ENCODE data around the gene EFHB. TPM values are rescaled to one million over a fixed set of nuclear protein-coding genes. Genes with fewer than 3 reads are reported as not detected.

EFHB gene
- total and polyA plus RNA-seq, 2 of the 13 experiments (the other 11 are each of a cell fraction or from before 2014, with no cell fraction given) = 0.15 to 0.42 TPM

DNA sequence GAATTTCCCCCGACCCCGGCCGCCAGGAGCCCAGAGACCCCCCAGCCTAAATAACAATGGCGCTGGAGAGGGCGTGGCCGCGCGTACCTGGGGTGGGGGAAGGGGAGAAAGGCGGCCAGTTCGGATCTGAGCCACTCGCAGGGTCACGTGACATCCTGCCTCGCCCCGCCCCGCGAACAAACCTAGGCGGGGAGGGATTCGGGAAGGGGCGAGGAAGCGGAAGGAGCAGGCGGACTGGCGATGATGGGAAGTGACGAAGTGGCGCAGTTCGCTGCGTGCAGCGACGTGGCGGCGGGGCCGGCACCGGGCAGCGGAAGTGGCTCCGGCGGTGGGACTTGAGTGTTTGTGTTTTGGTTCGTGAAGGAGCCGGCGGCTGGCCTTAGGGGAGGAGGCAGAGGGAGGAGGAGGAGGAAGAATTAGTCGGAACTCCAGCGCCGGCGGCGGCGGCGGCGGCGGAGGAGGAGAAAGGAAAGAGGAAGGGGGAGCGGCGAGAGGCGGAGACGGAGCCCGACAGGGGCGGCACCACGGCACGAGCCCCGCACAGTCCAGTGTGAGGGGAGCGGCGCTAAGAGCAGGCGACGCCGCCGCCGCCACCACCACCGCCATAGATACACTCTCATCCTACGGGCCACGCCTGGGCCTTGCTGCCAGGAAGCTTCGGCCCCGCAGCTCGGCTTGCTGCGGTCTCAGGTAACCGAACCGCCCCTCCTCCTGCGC lies 13.0 kb upstream of the EFHB start, which contains the start of gene RAB5A (continued):
- TF ChIP-seq ZMAT3 (CRISPR knock-in tag; conservative IDR thresholded peaks at IDR 0.05) (no peak), ZNF737 (CRISPR knock-in tag; IDR thresholded peaks at IDR 0.05; ENCODE audit: borderline replicate concordance) (no peak), RELA (CRISPR knock-in tag; IDR thresholded peaks at IDR 0.05) (peak; percentile 49; the same call in 1 of the 2 replicates), NFYB (CRISPR knock-in tag; IDR thresholded peaks at IDR 0.05) (peak; percentile 59), WIZ (CRISPR knock-in tag; IDR thresholded peaks at IDR 0.05) (no peak), ZFY (CRISPR knock-in tag; IDR thresholded peaks at IDR 0.05) (peak; percentile 83), SALL2 (CRISPR knock-in tag; IDR thresholded peaks at IDR 0.05) (no peak), ZNF33B (CRISPR knock-in tag; IDR thresholded peaks at IDR 0.05) (no peak; the same call in none of the 2 replicates), POLR2AphosphoS5 (IDR thresholded peaks at IDR 0.05; ENCODE audit: low read depth, low read length) (peak; percentile 73), ZEB1 (IDR thresholded peaks at IDR 0.05; ENCODE audit: insufficient replicate concordance, low read depth) (peak; percentile 86), ZNF263 (CRISPR knock-in tag; IDR thresholded peaks at IDR 0.05) (peak; percentile 56; the same call in 1 of the 2 replicates), ZNF569 (CRISPR knock-in tag; IDR thresholded peaks at IDR 0.05; ENCODE audit: borderline replicate concordance) (no peak), ZNF547 (CRISPR knock-in tag; IDR thresholded peaks at IDR 0.05) (0 out of 2 replicates have a peak, but pooled peaks have one; percentile 2), HCFC1 (IDR thresholded peaks at IDR 0.05; ENCODE audit: low read depth, low read length) (peak; percentile 43; the same call in 1 of the 2 replicates), SIN3A (IDR thresholded peaks at IDR 0.05; ENCODE audit: borderline replicate concordance, low read depth, low read length) (peak; percentile 39; the same call in 1 of the 2 replicates), ZFYVE20 (CRISPR knock-in tag; IDR thresholded peaks at IDR 0.05; ENCODE audit: borderline replicate concordance, low read depth) (no peak), ZNF703 (CRISPR knock-in tag; IDR thresholded peaks at IDR 0.05; ENCODE audit: borderline replicate concordance) (no peak), RFX3 (CRISPR knock-in tag; IDR thresholded peaks at IDR 0.05) (no peak), ZFX (CRISPR knock-in tag; IDR thresholded peaks at IDR 0.05; ENCODE audit: low read depth) (no peak)
- TF ChIP-seq, protein P1, sequence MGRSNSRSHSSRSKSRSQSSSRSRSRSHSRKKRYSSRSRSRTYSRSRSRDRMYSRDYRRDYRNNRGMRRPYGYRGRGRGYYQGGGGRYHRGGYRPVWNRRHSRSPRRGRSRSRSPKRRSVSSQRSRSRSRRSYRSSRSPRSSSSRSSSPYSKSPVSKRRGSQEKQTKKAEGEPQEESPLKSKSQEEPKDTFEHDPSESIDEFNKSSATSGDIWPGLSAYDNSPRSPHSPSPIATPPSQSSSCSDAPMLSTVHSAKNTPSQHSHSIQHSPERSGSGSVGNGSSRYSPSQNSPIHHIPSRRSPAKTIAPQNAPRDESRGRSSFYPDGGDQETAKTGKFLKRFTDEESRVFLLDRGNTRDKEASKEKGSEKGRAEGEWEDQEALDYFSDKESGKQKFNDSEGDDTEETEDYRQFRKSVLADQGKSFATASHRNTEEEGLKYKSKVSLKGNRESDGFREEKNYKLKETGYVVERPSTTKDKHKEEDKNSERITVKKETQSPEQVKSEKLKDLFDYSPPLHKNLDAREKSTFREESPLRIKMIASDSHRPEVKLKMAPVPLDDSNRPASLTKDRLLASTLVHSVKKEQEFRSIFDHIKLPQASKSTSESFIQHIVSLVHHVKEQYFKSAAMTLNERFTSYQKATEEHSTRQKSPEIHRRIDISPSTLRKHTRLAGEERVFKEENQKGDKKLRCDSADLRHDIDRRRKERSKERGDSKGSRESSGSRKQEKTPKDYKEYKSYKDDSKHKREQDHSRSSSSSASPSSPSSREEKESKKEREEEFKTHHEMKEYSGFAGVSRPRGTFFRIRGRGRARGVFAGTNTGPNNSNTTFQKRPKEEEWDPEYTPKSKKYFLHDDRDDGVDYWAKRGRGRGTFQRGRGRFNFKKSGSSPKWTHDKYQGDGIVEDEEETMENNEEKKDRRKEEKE (IDR thresholded peaks at IDR 0.05) = no peak
- TF ChIP-seq, protein P2, sequence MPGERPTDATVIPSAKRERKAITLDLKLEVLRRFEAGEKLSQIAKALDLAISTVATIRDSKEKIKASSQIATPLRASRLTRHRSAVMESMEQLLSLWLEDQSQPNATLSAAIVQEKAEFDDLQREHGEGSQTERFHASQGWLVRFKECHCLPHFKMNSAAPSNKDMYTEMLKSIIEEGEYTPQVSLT (CRISPR knock-in tag; IDR thresholded peaks at IDR 0.05; ENCODE audit: borderline replicate concordance, low read depth) = no peak
- TF ChIP-seq, protein P3, sequence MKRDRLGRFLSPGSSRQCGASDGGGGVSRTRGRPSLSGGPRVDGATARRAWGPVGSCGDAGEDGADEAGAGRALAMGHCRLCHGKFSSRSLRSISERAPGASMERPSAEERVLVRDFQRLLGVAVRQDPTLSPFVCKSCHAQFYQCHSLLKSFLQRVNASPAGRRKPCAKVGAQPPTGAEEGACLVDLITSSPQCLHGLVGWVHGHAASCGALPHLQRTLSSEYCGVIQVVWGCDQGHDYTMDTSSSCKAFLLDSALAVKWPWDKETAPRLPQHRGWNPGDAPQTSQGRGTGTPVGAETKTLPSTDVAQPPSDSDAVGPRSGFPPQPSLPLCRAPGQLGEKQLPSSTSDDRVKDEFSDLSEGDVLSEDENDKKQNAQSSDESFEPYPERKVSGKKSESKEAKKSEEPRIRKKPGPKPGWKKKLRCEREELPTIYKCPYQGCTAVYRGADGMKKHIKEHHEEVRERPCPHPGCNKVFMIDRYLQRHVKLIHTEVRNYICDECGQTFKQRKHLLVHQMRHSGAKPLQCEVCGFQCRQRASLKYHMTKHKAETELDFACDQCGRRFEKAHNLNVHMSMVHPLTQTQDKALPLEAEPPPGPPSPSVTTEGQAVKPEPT (CRISPR knock-in tag; IDR thresholded peaks at IDR 0.05; ENCODE audit: low read depth) = no peak
- TF ChIP-seq, protein P4, sequence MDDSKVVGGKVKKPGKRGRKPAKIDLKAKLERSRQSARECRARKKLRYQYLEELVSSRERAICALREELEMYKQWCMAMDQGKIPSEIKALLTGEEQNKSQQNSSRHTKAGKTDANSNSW (CRISPR knock-in tag; IDR thresholded peaks at IDR 0.05; ENCODE audit: borderline replicate concordance) = no peak
- TF ChIP-seq, protein P5, sequence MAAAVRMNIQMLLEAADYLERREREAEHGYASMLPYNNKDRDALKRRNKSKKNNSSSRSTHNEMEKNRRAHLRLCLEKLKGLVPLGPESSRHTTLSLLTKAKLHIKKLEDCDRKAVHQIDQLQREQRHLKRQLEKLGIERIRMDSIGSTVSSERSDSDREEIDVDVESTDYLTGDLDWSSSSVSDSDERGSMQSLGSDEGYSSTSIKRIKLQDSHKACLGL (CRISPR knock-in tag; IDR thresholded peaks at IDR 0.05) = no peak

All from HepG2 (cell line).